MV-4-11 (cell line): ENCODE data around the gene PANX2.

Experiments used
- DNase-seq: peaks from one replicate; lab custom pipeline; 2025; lab: John Stamatoyannopoulos, UW

The PANX2 gene

DNA sequence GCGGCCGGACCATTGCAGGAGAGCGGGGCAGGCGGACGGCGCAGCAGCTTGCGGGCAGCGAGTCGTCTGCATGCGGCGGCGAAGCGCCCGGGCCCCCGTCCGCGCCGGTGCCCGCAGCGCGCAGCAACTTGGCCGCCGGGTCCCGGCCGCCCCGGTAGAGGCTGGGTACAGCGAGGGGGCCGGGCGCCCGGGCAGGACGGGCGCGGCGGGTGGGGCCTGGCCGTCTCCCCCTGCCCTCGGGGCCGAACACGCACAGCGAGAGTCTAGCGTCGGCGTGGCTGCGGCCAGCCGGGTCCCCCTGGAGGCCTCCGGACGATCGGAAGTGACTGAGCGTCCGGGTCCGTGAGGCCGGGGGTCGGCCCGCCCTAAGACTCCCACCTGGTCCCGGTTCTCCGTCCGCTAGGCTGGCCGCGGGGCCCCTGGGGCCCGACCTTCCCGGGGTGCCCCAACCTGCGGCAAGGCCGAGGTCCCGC lies 14.4 kb downstream of the PANX2 start:
- no peak for DNase-seq

DNA sequence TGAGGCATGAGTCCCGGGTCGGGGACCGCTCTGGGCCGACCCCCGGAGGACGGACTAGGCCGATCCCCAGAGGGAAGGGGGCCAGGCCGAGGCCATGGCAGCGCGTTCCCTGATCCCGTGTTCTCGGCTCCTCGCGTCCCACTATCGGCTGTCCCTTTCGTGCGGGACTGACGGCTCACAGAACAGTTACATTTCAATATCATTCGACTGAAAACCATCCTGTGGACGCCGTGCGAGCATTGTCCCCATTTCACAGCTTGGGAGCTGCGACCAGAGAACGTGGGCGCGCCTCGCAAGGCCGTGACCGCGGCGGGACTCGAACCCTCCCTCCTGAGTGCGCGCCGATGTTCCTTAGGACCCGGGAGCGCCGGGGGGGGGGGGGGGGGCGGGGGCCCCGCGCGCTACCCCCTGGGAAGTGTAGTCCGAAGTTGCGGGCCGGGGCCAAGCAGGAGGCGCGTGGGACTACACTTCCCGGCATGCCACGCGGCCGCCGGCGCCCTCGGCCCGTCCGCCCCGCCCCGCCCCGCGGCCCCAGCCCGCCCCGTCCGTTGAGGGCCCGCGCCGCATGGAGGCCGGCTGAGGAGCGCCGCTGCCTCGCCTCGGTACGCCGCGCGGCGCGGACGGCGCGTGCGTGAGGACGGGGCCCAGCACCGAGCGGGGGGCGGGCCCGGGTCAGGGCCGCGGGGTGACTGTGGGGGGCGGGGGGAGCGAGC lies 15.0 kb downstream of the PANX2 start, which contains the start of gene TRABD:
Gene TRABD (plus strand): TSS at position 539 of the 713 bp plus-strand sequence. CDS start 7,148 bp downstream, outside the sequence.
- DNase-seq = peak; percentile 88

- no peak for DNase-seq
These were observed 15.7 kb downstream of the PANX2 start for GRCh38 chr22:50186181-50186714.

DNA sequence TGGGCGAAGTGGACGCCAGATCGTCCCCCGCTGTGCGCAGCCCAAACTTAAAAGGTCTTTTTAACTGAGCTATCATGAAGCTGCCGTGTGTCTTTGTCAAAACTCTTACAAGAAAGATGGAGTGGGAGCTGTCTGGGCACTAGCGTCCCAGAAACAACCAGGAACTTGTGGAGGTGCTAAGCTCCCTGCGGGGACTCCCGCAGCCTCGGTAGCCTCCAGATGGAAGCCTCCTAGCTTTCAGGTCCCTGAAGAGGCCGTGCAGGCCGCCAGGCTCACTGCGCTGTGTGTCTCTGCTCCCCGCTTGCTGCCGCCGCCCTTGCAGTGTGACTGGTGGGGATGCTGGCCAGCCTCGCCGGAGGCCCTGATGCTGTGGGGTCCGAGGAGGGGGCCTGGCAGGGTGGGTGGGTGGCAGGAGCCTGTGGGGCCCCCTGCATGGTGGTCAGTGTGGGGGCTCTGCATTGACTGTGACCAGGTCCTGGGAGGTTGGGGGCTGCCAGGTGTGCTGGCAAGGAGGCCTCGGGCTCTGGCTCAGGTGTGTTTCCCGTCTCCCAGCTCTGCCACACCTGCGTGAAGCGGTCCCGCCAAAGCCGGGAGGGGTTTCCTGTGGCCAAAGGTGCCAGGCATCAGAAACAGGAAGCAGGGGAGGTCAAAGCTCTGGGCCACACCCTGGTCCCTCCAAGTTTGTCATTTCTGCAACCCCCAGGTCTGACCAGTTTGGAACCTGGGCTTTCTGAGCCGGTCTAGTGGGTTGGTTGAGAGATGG lies 16.4 kb downstream of the PANX2 start:
- no peak for DNase-seq

- no peak for DNase-seq
These were observed 17.8 kb downstream of the PANX2 start for GRCh38 chr22:50188356-50188755.

DNA sequence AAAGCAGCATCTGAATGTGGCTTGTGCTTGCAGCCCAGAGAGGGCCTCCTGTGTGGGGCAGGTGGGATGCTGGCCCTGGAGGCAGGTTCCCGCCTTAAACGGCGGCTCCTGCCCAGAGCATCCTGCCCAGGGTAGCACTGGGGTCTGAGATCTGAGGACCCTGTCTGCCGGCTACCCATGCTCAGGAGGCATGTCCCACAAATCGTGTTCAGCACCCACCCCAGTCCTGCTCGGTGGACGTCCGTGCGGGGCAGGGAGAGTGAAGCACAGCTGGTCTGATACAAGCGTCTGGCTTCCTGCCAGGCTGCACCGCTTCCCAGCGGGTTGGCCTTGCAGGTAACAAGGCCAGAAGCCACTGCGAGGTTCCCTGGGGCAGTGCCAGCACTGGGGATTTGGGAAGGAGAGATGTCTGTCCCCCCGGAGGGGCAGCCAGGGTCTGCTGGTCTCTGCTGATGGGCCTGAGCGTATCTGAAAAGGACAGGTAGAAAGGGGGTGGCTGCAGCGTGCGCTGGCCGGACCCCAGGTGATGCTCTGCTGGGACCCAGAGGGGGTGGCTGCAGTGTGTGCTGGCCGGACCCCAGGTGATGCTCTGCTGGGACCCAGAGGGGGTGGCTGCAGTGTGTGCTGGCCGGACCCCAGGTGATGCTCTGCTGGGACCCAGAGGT lies 18.8 kb downstream of the PANX2 start:
- no peak for DNase-seq

GRCh38 chr22:50189849-50190181 lies 19.3 kb downstream of the PANX2 start:
- no peak for DNase-seq

DNA sequence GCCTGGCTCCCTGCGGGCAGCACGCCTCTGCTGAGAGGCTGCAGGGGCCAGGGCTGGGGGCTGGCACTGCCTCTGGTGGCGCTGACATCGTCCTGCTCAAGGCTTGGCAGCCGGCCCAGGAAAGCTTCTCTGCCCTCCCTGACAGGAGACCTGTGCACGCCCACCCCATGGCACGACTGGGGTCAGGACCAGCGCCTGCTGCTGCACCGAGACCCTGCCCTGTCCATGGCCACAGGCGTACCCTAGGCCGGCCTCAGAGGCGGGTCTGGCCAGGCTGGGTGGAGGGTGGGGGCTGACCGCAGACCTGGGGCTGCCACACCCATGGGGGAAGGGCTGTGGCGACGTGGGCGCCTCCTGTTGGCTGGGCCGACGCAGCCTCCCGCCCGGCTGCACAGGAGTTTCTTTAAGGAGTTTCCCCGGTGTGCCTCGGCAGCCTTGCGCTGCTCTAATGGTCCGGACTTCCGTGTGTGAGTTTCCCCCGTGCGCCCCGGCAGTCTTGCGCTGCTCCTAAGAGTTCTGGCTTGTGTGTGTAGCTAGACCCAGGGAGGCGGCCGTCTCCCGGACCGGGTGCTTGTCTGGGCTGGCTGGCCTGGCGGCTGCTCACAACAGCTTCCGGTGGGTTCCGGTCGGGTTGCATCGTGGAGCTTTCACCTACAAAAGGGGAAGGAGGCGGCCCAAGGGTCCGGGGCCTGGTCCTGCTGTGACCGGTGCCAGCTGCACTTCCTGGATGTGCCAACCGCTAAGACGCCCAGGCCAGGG lies 19.8 kb downstream of the PANX2 start:
- peak; percentile 86 for DNase-seq

DNA sequence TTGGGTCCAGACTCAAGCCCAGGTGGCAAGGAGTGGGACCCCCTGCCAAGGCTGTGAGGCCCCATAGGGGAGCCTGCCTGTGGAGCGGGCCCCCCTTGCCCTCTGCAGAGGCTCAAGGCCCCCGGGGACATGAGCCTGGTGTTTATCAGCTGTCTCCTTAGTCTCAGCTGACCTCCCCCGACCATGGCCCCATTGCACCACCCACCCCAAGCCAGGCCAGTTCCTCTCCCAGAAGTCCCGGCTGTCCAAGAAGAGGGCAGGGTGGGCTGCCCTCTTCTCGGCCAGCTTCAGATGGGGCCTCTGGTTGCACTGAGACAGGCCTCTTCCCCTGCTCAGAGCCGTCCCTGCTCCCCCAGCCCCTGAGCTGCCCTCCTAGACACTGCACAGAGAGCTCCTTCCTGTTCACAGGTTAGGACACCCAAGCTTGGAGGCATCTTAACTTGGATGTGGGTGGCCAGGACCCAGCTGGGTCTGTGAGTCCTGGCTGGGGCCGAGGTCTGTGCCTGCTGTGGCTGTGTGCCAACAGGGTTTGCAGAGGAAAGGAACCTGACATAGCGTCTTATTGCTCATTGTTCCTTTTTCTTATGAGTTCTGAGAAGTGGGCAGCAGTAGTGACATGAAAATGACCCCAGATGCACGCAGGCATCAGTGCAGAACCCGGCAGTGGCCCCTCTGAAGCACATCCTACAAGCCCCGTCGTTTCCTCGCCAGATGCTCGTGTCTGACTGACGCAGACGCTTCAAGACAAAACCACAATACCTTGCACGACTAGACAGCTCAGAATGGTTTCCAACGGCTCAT lies 20.6 kb downstream of the PANX2 start:
- peak; percentile 98 for DNase-seq

- DNase-seq = peak; percentile 83
These were observed 22.1 kb downstream of the PANX2 start for GRCh38 chr22:50192436-50193204.

GRCh38 chr22:50193621-50194020 lies 23.1 kb downstream of the PANX2 start:
- DNase-seq = no peak

- no peak for DNase-seq
These were observed 23.7 kb downstream of the PANX2 start for GRCh38 chr22:50194037-50194805.

- no peak for DNase-seq
These were observed 25.7 kb downstream of the PANX2 start for GRCh38 chr22:50196256-50196655.

GRCh38 chr22:50197000-50197800 lies 26.7 kb downstream of the PANX2 start:
- DNase-seq = no peak

- DNase-seq = no peak
These were observed 27.5 kb downstream of the PANX2 start for GRCh38 chr22:50197856-50198623.

- no peak for DNase-seq
These were observed 28.1 kb downstream of the PANX2 start for GRCh38 chr22:50198624-50199017.

DNA sequence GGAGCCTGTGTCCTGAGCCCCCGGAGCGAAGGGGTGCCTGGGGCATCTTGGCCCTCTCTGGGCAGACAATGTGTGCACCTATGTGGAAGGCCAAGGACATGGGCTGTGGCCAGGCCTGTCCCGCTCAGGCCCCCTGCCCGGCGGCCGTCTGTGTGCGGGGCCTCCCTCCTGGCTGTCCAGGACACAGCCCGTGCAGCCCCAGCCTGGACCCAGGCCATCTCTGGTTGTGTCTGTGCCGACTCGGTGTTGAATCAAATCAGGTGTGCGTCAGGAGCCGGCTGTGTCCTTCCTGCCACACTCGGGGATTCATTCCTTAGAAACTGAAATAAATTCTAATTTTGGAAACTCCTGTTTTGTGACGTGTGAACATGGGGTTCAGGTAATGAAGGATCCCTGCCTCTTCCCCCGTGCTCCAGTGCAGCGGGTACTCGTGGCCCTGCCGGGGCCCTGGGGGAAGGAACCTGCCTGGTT lies 28.8 kb downstream of the PANX2 start:
- no peak for DNase-seq
